HG03095 (cell line): ENCODE results near the gene MTMR10.

Experiments used
- ATAC-seq: cut with Tn5 transposase; IDR thresholded peaks from one replicate; pipeline ENCODE4 v1.9.1; 2021; ENCODE audit warnings: moderate library complexity; ENCODE audit not compliant: unreplicated experiment

MTMR10 gene

GRCh38 chr15:30991255-30992235 lies at the start of gene MTMR10:
MTMR10 (minus strand) TSS chr15:30991628; CDS start chr15:30991506, 122 bp downstream.
- ATAC-seq, result peak; percentile 73

- ATAC-seq, result no peak
These were observed 49.2 kb upstream of the MTMR10 start for GRCh38 chr15:31040611-31041010.

- ATAC-seq, result no peak
These were observed 48.5 kb upstream of the MTMR10 start for GRCh38 chr15:31039961-31040360.

GRCh38 chr15:31037731-31038477 lies 46.5 kb upstream of the MTMR10 start:
- ATAC-seq, result no peak

GRCh38 chr15:31036783-31037182 lies 45.4 kb upstream of the MTMR10 start:
- no peak for ATAC-seq

GRCh38 chr15:31035610-31036009 lies 44.2 kb upstream of the MTMR10 start:
- ATAC-seq, result no peak

GRCh38 chr15:31034152-31034551 lies 42.7 kb upstream of the MTMR10 start:
- ATAC-seq, result no peak

GRCh38 chr15:31032961-31033371 lies 41.5 kb upstream of the MTMR10 start:
- ATAC-seq, result no peak

GRCh38 chr15:31031471-31032067 lies 40.1 kb upstream of the MTMR10 start:
- ATAC-seq, result no peak

- no peak for ATAC-seq
These were observed 36.6 kb upstream of the MTMR10 start for GRCh38 chr15:31027910-31028578.

GRCh38 chr15:31025996-31026395 lies 34.6 kb upstream of the MTMR10 start:
- no peak for ATAC-seq

GRCh38 chr15:31024979-31025378 lies 33.6 kb upstream of the MTMR10 start:
- no peak for ATAC-seq

GRCh38 chr15:31024330-31024729 lies 32.9 kb upstream of the MTMR10 start:
- ATAC-seq, result no peak

- no peak for ATAC-seq
These were observed 32.4 kb upstream of the MTMR10 start for GRCh38 chr15:31023841-31024240.

- ATAC-seq, result no peak
These were observed 29.7 kb upstream of the MTMR10 start for GRCh38 chr15:31021067-31021665.

GRCh38 chr15:31020542-31020941 lies 29.1 kb upstream of the MTMR10 start:
- ATAC-seq, result no peak

- ATAC-seq, result no peak
These were observed 28.6 kb upstream of the MTMR10 start for GRCh38 chr15:31019986-31020385.

GRCh38 chr15:31017311-31017710 lies 25.9 kb upstream of the MTMR10 start:
- no peak for ATAC-seq

- no peak for ATAC-seq
These were observed 25.1 kb upstream of the MTMR10 start for GRCh38 chr15:31016446-31016915.

- ATAC-seq, result no peak
These were observed 23.1 kb upstream of the MTMR10 start for GRCh38 chr15:31014608-31014925.
